ENCODE data around the gene STAC3. TPM values are rescaled to one million over a fixed set of nuclear protein-coding genes. Genes with fewer than 3 reads are reported as not detected.

Gene STAC3
- total RNA-seq, 1 experiment from 2014 or later = 3.3 TPM

GRCh38 chr12:57299514-57300016 is 48.6 kb upstream of the STAC3 start:
- Mint-ChIP-seq H3K4me3 (no peak overlapping the region), H3K27me3 (ENCODE audit: low read depth) (no peaks in the 10 kb centered on the region), H3K36me3 (peaks cover 8% of the 10 kb centered on the region), H3K4me1 (peaks cover 15% of the 10 kb centered on the region), H3K9me3 (no peaks in the 10 kb centered on the region), H3K27ac (peak overlapping the region; percentile 32)
- CTCF ChIA-PET = interaction anchor here (0.7 to 5.6 kb wide), 10 partner anchors 9 to 164 kb away, joined by 3 to 72 read pairs (median 7); partner anchors contain the start of genes GLI1, INHBE and STAC3
- TF ChIP-seq HMGA2 (CRISPR knock-in tag; IDR thresholded peaks at IDR 0.05) (no peak), ZNF671 (CRISPR knock-in tag; IDR thresholded peaks at IDR 0.05) (no peak), RELA (CRISPR knock-in tag; IDR thresholded peaks at IDR 0.05; ENCODE audit: borderline replicate concordance) (no peak), FOXJ3 (CRISPR knock-in tag; IDR thresholded peaks at IDR 0.05; ENCODE audit: borderline replicate concordance) (no peak), ERG (CRISPR knock-in tag; IDR thresholded peaks at IDR 0.05) (no peak), NR1H2 (CRISPR knock-in tag; IDR thresholded peaks at IDR 0.05) (no peak), ZNF396 (CRISPR knock-in tag; IDR thresholded peaks at IDR 0.05; ENCODE audit: borderline replicate concordance) (no peak), AFF4 (CRISPR knock-in tag; IDR thresholded peaks at IDR 0.05; ENCODE audit: borderline replicate concordance) (no peak), NR2C2 (CRISPR knock-in tag; IDR thresholded peaks at IDR 0.05) (no peak), ZNF512 (CRISPR knock-in tag; IDR thresholded peaks at IDR 0.05; ENCODE audit: borderline replicate concordance) (no peak)
- ATAC-seq = peak; percentile 62; the same call in 1 of the 2 replicates
- POLR2A ChIA-PET = no interaction called here
- DNase-seq (ENCODE audit: low spot score) = no peak

- Mint-ChIP-seq H3K4me3 (no peak overlapping the region), H3K36me3 (peaks cover 8% of the 10 kb centered on the region), H3K9me3 (no peaks in the 10 kb centered on the region), H3K27me3 (ENCODE audit: low read depth) (no peaks in the 10 kb centered on the region), H3K27ac (no peak overlapping the region), H3K4me1 (peaks cover 15% of the 10 kb centered on the region)
- DNase-seq (ENCODE audit: low spot score) = no peak
- no peak for ATAC-seq
- ChIA-PET POLR2A (no interaction called here), CTCF (interaction anchor here (0.9 to 1.2 kb wide), 2 partner anchors 12 to 163 kb away, joined by 3 to 5 read pairs; no protein-coding TSS in a partner anchor)
- TF ChIP-seq ATF1 (CRISPR knock-in tag; IDR thresholded peaks at IDR 0.05) = no peak
- no peak for TF ChIP-seq AFF4 (CRISPR knock-in tag; IDR thresholded peaks at IDR 0.05; ENCODE audit: borderline replicate concordance)
- TF ChIP-seq HMGXB4 (CRISPR knock-in tag; IDR thresholded peaks at IDR 0.05) = no peak
- no peak for TF ChIP-seq ATF6 (CRISPR knock-in tag; IDR thresholded peaks at IDR 0.05)
- no peak for TF ChIP-seq TEAD1 (CRISPR knock-in tag; IDR thresholded peaks at IDR 0.05)
- TF ChIP-seq ZNF232 (CRISPR knock-in tag; IDR thresholded peaks at IDR 0.05) = no peak
- TF ChIP-seq MYBL2 (CRISPR knock-in tag; IDR thresholded peaks at IDR 0.05) = no peak
- TF ChIP-seq ZNF671 (CRISPR knock-in tag; IDR thresholded peaks at IDR 0.05) = no peak
- no peak for TF ChIP-seq PREB (CRISPR knock-in tag; IDR thresholded peaks at IDR 0.05; ENCODE audit: borderline replicate concordance)
- no peak for TF ChIP-seq ZNF423 (CRISPR knock-in tag; IDR thresholded peaks at IDR 0.05)
- TF ChIP-seq HMGA2 (CRISPR knock-in tag; IDR thresholded peaks at IDR 0.05) = no peak
- TF ChIP-seq CREM (CRISPR knock-in tag; IDR thresholded peaks at IDR 0.05) = no peak
Observed at GRCh38 chr12:57296291-57296690, 45.3 kb upstream of the STAC3 start.
